HT-29 (cell line): ENCODE results near the gene CDH20. TPM values are rescaled to one million over a fixed set of nuclear protein-coding genes. Genes with fewer than 3 reads are reported as not detected.

Source experiments
- DNase-seq: peaks from one replicate; pipeline ENCODE4 v3.0.0-alpha.2; 2015; ENCODE audit warnings: low spot score
- total RNA-seq: library from RNA; depleted of rRNA; stranded (reverse); fragments of >200 nt; shearing (Covaris generic); gene quantifications from 2 replicates; pipeline ENCODE4 v1.2.3, GENCODE V29; 2014; rRNA removed

Gene CDH20
- total RNA-seq, result not detected in 2 replicates

DNA sequence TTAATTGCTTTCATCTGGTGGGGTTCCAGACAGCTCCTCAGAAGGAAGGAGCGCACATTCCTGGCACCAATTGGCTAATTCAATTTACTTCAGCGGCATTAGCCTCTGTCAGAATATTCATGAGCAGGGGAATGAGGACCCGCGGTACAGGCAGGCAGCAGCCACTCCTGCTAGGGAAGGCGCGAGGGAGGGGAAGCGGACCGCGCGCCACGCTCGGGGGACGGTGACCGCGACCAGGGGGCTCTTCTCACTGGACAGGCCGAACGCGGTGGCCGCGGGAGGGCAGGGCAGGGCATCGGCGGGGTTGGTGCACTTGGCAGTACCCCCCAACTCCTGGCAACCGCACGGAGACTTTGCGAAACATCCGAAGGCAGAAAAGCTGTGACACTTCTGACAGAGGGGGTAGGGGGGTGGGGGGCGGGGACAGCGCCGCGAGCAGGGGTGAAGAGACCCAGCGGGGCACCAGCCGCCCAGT, at the start of gene CDH20:
Gene CDH20, plus strand, starts transcription at position 160 of the 475 bp plus-strand sequence.
- no peak for DNase-seq

DNA sequence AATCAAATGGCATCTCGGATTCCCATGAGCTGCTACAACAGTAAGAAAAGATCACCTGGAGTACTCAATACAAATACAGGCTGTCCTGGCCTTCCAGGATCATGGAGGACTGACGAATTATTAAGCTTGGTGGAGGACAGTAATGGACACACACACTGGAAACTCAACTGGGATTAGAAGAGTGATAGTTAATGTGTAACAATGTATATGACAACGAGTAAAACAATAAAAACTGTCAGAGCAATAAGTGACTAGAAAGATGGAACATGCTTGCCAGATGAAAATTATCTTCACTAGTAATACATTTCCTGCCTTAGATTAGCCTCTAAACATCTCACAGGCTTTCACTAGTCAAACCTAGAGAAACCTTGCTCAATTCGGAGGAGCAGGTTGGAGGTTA, 49.2 kb upstream of the CDH20 start:
- no peak for DNase-seq

DNA sequence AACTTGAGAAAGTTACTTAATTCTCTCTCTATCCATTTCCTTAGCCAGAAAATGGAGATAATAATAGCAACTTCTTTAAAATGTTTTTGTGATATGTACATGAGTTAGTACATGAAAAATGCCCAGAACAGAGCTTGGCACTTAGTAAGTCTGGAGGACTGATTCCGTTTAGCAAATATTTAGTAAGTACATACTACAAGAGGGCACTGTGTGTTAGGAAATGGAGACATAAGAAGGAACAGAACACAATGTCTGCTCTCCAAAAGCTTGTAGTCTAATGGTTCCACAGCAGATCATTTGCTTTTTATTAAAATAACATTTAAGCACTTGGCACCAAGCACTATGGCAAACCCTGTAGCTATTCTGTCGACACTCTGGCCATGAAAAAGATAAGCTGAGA, 47.5 kb upstream of the CDH20 start:
- no peak for DNase-seq

DNA sequence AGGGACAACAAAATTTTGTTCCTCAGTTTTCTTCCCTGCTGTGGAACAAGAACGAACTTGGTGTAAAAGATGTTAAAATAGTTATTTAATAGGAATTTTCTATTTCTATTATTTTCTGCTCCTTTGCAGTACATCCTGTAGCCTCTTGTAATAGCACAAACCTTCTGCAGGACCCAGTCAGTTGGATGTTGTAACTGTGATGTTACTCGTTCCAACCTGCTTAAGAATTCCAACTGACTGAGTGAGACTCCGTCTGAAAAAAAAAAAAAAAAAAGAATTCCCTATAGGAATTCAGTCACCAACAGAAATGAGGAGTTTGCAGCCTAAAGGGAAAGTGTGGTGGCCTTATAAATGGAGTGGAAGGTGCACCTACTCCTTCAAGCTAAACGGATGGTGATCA, 46.4 kb upstream of the CDH20 start:
- DNase-seq, result no peak

DNA sequence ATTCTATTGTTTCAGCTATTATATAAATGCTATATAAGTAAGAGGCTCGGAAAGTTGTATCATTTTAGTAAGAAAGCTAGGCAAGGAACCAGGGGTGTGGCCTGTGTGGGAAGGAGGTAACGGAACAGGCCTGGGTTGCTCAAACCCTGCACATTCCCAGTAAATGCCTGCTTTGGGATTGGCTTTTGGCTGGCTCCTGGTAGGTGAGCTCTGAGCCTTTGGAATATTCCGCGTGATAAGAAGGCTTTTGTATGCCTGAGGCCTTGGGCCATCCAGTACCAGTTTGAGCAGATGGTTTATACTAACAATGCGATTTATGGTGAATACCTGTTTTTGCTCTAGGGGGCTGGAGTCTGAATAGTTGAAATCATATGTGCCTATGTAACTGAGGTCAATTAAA, 42.6 kb upstream of the CDH20 start:
- DNase-seq, result no peak

DNA sequence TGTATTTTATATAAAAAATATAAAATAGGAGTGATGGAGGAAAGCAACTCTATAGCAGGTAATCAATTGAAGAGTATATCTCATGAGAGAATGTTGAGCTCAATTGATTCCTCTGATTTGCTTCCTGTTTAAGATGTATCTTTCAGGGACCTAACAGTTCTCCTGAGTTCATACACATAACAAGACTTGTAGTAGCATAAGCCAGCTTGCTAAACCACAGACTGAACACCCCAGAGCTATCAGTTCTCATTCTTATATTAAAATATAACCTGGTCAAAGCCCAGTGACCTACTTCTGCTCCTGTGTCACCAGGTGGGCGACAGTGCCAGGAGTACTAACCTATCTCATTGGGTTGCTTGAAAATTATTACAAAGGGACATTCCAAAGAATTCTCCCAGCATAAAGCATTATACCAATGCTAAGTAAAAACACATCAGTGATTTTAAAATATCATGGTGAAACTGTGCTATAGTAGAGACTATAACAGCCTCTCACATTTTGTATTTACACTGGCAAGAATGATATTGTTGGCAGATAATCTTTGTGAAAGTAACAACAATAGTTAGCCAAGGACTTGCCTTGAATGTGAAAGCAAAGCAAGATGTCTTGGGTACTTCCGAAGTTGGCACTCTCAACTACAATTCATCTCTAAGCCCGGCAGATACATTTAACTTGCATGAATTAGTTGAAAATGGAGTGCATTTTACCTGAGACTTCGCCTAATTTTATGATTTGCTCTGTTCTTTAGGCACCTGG, 40.8 kb upstream of the CDH20 start:
- no peak for DNase-seq

DNA sequence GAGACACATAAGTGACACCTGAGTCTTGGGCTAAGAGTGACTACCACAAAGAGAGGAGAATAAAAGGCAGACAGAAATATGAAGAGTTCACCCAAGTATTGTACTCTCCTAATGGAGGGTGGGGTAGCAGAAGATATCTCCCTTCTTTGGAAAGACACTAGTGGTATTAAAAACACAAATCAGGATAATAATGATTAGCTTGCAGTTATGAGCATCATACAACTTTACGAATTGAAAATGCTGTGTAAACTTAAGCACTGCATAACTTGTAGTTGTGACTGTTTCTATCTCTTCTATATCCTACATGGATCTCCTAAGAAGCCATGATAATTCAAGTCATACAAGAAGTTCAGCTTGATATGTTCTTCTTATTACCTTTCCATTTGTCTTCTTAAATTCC, 38.1 kb upstream of the CDH20 start:
- DNase-seq, result no peak

DNA sequence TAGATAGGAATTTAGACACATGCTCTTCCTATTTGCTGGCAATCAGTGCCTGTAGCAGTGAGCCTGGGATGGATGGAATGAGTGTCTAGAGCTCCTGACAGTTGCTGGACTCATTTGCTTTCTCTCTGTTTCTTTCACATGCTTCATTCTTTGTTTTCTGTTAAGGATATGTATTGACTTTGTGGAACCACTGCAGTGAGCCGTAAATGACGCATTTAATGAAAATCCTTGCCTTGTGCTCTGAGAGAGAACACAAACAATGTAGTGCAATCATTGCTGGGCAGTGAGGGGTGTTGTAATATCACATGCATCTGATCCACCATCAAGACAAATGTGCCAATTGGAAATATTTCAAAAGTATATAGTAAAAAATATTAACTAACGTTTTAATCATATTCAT, 25.2 kb upstream of the CDH20 start:
- DNase-seq, result no peak

DNA sequence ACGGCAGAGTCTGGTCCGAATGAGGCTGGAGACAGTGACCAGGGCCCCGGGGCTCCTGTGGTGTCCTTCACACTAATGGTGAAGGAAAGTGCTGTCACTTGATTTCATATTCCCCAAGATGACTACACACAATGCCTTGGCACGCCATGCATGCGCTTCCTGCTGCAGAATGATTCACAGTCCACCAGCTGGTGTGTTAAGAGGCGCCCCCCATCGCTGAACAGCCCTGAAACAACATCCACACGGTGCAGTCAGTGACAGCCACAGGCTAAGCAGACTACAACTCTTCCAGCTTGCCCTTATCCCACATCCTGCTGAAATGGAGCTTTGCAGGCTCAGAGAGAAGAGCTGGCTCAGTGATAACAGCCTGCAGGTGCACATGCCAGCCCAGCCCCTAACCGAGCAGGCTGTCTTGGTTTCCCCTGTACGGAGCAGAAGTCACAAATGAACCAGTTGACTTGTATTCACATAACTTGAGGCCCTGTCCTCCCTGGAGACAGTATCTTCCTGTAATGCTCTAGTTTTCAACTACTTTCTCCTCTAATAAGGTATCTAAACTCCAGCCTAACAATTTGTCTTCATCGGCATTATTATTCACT, 24.3 kb upstream of the CDH20 start:
- DNase-seq, result no peak

DNA sequence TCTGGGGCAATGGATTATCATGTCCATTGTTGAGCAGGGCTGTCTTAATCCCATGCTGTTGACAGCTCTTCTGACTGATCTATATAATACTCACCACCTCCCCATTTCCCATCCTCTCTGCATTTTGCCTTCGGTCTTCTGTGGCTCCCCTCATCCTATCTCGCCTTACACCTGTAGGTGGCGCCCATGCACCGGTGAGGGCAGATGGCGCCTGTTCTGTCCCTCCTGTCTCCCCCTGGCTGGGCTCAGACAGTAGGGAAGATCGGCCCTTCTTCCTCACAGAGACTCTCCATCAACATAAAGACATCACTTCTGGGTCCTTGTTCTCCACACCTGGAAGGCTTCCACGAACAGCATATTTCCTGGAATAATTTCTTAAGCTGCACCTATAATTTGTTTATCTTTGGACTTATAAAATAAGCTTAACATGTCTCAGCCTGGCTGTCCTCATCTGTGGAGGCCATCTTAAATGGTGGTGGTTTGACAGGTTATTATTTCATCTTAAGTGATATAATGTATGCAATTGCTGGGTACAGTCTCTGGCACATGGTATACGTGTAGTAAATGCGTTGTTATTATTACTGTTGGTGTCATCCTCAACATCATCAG, 10.9 kb upstream of the CDH20 start:
- DNase-seq, result peak; percentile 74

DNA sequence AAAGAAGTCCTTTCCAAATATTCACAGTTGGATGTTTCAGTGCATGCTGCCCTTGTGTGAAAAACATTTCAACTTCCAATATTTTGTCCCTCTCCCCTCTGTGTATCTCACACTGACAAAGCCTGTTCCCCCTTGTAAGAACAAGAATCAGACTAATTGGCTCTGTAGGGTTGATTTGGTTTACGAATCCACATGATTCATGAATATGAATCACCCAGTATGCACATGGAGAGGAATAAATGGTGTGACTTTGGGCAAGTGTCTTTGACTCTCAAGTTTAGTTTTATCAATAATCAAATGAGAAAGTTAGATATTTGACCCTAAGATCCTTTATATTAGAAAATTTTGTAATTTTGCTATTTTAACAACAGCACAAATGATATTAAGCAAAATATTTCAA, 9.3 kb upstream of the CDH20 start:
- DNase-seq, result no peak

DNA sequence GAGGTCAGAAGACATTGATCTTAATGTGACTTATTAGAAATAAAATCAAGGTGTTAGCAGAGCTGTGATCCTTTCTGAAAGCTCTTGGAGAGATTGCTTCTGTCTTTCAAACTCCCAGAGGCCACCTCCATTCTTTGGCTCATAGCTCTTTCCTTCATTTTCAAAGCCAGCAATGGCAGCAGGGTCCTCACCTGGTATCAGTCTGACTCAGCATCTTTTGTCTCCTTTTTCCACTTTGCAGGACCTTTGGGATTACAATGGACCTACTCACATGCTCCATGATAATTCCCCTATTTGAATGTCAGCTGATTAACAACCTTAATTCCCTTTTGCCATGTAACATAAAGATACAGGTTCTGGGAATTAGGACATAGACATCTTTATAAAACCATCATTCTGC, 6.8 kb upstream of the CDH20 start:
- no peak for DNase-seq

DNA sequence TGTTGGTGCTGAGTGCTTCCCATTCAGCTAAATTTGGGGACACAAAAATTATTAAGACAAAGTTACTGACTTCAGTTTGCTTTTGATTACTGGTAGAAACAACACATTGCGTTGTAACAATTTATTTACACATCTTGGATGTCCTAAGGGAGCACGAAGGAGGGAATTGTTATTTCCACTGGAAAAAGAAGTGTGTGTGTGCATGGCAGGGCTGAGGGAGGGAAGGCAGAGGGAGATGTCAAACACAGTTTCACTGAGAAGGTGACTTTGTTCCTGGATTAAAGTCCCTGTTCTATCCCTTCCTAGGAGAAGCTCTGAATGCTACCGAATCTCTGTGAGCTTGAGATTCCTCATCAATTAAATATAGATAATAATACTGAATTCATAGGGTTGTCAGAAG, 3.8 kb upstream of the CDH20 start:
- no peak for DNase-seq

DNA sequence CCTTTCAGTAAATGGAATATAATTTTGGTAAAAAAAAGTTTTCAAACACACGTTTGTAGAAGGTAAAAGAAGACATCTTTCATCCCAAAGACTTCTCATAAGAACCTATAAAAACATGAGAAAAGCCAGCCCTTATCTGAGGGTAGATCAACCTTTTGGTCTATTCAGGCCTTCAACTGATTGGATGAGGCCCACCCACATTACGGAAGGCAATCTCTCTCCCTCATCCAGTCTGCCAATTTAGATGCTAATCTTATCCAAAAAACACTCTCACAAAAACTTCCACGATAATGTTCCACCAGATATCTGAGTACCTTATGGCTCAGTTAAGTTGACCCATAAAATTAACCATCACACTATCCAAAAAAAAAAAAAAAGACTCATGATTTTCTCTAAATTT, 2.2 kb upstream of the CDH20 start:
- no peak for DNase-seq

DNA sequence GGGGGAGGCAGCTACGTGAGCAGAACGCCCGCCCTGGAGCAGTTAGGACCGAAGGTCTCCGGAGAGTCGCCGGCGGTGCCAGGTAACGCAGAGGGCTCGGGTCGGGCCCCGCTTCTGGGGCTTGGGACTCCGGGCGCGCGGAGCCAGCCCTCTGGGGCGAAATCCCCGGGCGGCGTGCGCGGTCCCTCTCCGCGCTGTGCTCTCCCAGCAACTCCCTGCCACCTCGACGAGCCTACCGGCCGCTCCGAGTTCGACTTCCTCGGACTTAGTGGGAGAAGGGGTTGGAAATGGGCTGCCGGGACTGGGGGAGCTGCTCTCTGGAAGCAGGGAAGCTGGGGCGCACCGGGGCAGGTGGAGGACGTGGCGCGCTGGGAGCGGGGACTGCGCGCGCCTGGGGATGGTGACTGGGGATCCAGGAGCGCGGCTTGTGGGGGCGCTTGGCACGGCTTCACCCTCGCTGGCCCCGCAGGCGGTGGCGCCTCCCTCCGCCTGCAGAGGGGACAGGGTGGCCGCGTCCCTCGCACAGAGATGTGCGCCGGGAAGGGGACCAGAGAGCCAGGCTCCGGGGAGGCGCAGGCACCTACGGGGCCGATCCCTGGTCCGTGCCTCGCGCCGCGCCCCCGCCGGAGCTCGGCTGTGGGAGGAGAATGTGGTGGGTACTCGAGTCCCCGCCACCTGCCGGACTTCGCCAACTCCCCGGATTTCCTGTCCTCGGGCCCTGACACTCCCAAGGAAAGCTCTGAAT, 688 bp downstream of the CDH20 start:
- no peak for DNase-seq

DNA sequence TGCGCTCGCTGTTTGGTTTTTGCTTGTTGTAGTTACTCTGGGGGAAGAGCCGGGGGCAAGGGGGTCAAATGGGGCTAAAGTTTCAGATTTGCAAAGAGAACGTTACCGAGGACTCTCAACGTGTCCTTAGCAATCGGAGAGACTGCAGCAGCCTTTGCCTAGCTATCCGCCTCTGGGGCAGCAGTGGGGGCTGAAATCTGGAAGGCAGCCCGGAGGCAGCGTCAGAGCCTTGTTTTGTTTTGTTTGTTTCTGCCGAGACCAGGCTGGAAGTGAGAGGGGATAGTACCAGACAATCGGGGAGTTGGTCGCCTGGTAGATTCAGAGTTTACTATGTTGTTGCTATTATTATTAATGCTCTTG, 1.2 kb downstream of the CDH20 start:
- DNase-seq, result no peak

DNA sequence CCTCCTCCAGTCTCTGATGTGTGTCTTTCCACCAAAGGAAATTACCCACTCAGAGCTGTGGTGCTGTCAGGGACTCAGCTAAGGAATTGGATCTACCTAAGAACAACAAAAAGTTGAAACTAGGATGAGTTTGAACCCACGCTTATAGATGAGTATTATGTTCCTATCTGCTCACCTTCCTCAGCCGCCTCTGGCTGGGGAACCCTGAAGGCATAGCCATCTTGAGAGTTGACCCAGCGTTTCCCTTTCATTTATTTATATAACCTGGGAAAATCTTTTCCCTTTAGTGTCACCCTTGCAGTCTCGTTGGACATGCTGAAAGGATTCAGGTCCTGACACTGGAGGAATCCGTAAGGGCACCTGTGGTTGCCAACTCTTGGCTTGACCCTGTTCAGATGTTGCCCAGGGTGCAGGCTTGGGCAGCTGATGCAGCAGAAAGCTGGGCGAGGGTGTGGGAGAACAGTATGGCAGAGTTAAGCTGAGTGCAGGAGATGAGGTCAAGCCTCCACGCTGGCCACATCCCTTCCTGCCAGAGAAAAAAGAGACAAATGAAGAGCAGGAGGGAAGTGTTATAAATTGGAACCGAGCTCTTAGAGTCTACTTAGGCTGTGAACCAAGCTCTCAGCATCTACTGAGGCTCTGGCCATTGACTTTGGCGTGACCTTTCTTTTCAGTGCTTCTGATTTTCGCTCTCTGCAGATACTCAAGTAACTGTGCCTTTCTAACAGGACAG, 1.9 kb downstream of the CDH20 start:
- no peak for DNase-seq

DNA sequence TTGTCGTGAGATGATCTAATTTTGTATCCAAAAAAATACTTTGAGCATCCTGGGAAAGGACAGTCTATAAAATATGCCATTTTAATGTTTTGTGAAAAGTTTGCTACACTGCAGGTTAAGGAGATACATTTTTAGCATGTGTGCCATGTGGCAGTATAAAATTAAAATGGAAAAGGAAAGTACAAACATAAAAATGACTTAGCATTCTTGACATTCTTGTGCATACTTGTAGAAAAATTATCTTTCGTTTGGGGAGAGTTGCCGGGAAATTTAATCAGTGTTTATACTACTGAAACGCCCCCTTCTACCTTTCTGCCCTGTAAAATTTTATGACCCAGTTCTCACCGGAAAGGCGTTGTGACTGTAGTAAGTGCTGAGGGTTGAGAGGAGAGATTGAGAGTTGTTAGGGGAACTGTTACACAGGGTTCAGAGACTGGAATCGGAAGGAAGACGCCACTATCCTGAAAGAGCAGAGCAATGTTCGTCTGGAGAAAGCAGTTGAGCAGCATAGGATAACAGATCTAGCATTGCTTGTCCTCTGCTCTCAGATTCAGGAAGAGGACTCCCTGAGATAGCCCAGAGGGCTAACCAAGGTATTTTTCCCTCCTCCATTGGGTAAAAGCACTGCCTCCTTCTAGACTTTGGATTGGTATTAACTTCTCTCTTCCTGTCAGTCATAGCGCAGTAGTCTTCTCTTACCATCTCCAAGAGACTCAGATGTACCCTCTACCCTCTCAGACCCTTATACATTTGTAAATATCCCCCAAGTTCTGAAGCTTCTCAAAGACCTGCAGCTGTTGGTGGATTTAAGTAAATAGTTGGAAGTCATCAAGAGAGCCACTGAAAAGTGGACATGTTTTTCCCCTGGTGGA, 2.7 kb downstream of the CDH20 start:
- no peak for DNase-seq

DNA sequence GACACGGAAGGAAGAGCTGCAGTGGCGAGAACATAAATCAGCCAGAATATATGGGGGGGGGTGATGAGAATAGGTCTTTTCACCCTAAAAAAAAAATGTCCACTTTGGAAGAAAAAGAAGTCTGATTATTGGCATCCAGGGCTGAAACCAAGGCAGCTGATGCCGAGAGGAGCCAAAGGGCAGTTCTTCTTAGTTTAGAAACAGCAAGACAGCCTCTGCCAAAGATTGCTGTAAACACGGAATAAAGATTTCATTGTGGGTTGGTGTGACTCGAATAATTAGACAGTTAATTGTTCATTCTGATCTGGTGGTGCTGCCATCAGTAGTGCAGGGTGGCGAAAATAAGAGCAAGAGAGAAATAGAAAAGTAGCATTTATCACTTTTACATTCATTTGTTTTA, 3.5 kb downstream of the CDH20 start:
- DNase-seq, result no peak

DNA sequence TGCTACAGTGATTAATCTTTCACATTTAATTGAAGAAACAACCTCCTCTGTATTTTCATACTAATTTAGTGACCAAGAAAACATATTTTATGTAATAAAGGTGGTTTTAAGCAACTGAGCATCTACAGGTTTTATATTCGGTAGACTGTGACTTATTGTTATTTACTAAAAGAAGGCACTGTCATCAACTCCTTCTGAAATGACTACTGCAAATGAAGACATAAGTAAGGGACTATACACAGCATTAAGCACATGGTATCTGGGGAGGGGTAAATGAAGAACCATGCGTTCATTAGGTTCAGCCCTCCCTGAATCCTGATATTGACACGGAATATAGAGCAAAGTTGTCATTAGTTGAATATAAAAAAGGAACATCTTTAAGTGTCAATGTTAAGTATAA, 4.3 kb downstream of the CDH20 start:
- no peak for DNase-seq

DNA sequence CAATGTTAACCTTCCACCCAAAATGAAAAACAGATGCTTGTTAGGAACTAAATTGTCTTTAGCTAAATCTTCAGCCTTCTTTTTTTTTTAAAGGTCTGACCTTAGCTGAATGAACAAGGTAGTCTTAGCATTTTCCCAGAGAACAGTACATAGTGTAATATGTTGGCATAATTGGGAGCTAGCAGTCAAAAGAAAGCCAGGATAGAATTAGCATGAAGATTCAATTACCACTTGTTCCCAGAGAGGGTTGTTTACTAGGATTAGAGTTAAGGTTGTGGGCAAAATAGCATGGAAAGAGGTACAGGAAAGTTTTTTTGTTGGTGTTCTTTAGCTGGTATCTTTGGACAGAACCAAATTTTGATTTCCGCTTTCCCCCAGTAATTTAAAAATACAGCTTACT, 6.9 kb downstream of the CDH20 start:
- no peak for DNase-seq
